ENCODE measurements around the gene FOXP1. TPM values are rescaled to one million over a fixed set of nuclear protein-coding genes. Genes with fewer than 3 reads are reported as not detected.

FOXP1 gene
- total and polyA plus RNA-seq, 2 donors from 2014 or later = 6.7 to 87.2 TPM

- Histone ChIP-seq H3K4me1 (ENCODE audit: control insufficient read depth in 2 of 3, insufficient read depth in 2 of 3, low read depth in 1 of 3, low read length in 3 of 3) (no peaks in the 10 kb centered on the region), H3K9me3 (ENCODE audit: control insufficient read depth in 2 of 3, insufficient read depth in 1 of 3, low read length in 3 of 3) (no peaks in the 10 kb centered on the region), H3K27ac (ENCODE audit: low read depth in 2 of 2, low read length in 2 of 2) (no peak overlapping the region), H3K9ac (ENCODE audit: low read length in 3 of 3) (no peak overlapping the region), H3K4me3 (ENCODE audit: low read length in 3 of 3) (no peak overlapping the region), H3K27me3 (ENCODE audit: control insufficient read depth, insufficient read depth, low read length) (no peaks in the 10 kb centered on the region), H3K36me3 (ENCODE audit: control insufficient read depth in 2 of 3, insufficient read depth in 3 of 3, low read length in 3 of 3) (no peaks in the 10 kb centered on the region)
- TF ChIP-seq CTCF (IDR thresholded peaks at IDR 0.05; ENCODE audit: borderline replicate concordance, extremely low read depth, insufficient read depth) = no peak
- intact Hi-C loops (cut with DNase I) = no loop called here
- DNase-seq (no peak), FAIRE-seq (no peak)
These were observed 368.2 kb downstream of the FOXP1 start for GRCh38 chr3:71215351-71215750.

DNA sequence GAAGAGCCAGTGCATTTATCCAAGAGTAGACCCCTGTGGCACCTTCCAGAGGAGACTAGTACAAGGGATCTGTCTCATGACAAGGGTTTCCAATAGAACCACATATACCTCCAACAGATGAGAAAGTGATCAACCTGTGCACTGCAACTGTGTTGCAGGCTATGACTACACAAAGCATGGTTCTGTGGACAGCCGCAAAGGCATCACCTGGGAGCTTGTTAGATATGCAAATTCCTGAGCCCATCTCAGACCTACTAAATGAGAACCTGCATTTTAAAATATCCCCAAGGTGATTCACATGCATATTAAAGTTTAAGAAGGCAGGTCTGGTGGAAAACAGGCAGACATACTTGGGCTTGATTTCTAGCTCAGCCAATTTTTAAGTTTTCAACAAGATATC is 368.7 kb downstream of the FOXP1 start:
- intact Hi-C loops (cut with DNase I) = no loop called here
- DNase-seq = no peak
- FAIRE-seq = no peak

DNA sequence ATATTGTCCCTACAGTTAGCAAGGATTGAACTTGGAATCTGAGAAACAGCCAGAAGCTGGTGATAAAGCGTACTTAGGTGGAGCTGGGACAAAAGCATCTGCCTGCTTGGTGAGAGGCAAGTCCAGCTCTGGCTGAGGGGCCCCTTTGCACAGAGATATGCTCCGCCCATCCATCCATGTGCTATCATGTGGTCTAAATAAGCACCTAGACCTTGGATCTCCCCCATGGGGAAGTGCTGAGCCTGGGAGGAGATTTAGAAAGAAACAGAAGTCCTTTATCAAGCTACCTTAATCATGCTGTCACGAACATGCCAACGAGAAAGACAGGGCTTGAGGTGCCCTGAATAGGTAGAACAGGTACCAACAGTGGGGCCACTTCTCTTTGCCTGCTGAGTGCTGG is 369.5 kb downstream of the FOXP1 start:
- Histone ChIP-seq H3K36me3 (ENCODE audit: control insufficient read depth in 2 of 3, insufficient read depth in 3 of 3, low read length in 3 of 3) (no peaks in the 10 kb centered on the region), H3K4me1 (ENCODE audit: control insufficient read depth in 2 of 3, insufficient read depth in 2 of 3, low read depth in 1 of 3, low read length in 3 of 3) (no peaks in the 10 kb centered on the region), H3K9me3 (ENCODE audit: control insufficient read depth in 2 of 3, insufficient read depth in 1 of 3, low read length in 3 of 3) (no peaks in the 10 kb centered on the region), H3K27me3 (ENCODE audit: control insufficient read depth, insufficient read depth, low read length) (no peaks in the 10 kb centered on the region), H3K27ac (ENCODE audit: low read depth in 2 of 2, low read length in 2 of 2) (no peak overlapping the region), H3K4me3 (ENCODE audit: low read length in 3 of 3) (no peak overlapping the region), H3K9ac (ENCODE audit: low read length in 3 of 3) (no peak overlapping the region)
- intact Hi-C loops (cut with DNase I) = no loop called here
- no peak for TF ChIP-seq CTCF (IDR thresholded peaks at IDR 0.05; ENCODE audit: borderline replicate concordance, extremely low read depth, insufficient read depth)
- DNase-seq (no peak), FAIRE-seq (no peak)

More for the DNA sequence above, 368.7 kb downstream of the FOXP1 start:
- no peaks in the 10 kb centered on the region for H3K4me1 ChIP-seq (ENCODE audit: control insufficient read depth in 2 of 3, insufficient read depth in 2 of 3, low read depth in 1 of 3, low read length in 3 of 3)
- no peak overlapping the region for H3K4me3 ChIP-seq (ENCODE audit: low read length in 3 of 3)
- H3K9ac ChIP-seq (ENCODE audit: low read length in 3 of 3) = no peak overlapping the region
- H3K27me3 ChIP-seq (ENCODE audit: control insufficient read depth, insufficient read depth, low read length) = no peaks in the 10 kb centered on the region
- no peaks in the 10 kb centered on the region for H3K9me3 ChIP-seq (ENCODE audit: control insufficient read depth in 2 of 3, insufficient read depth in 1 of 3, low read length in 3 of 3)
- H3K27ac ChIP-seq (ENCODE audit: low read depth in 2 of 2, low read length in 2 of 2) = no peak overlapping the region
- TF ChIP-seq CTCF (IDR thresholded peaks at IDR 0.05; ENCODE audit: borderline replicate concordance, extremely low read depth, insufficient read depth) = no peak
- no peaks in the 10 kb centered on the region for H3K36me3 ChIP-seq (ENCODE audit: control insufficient read depth in 2 of 3, insufficient read depth in 3 of 3, low read length in 3 of 3)

GRCh38 chr3:71211083-71211482 is 372.4 kb downstream of the FOXP1 start:
- H3K9ac ChIP-seq (ENCODE audit: low read length in 3 of 3) = no peak overlapping the region
- no peaks in the 10 kb centered on the region for H3K36me3 ChIP-seq (ENCODE audit: control insufficient read depth in 2 of 3, insufficient read depth in 3 of 3, low read length in 3 of 3)
- intact Hi-C loops (cut with DNase I) = no loop called here
- peaks cover 0 to 4% (median 3%) of the 10 kb centered on the region in 3 donors for H3K4me1 ChIP-seq (ENCODE audit: control insufficient read depth in 2 of 3, insufficient read depth in 2 of 3, low read depth in 1 of 3, low read length in 3 of 3)
- DNase-seq = no peak
- H3K9me3 ChIP-seq (ENCODE audit: control insufficient read depth in 2 of 3, insufficient read depth in 1 of 3, low read length in 3 of 3) = no peaks in the 10 kb centered on the region
- no peak for TF ChIP-seq CTCF (IDR thresholded peaks at IDR 0.05; ENCODE audit: borderline replicate concordance, extremely low read depth, insufficient read depth)
- FAIRE-seq = no peak
- no peak overlapping the region for H3K27ac ChIP-seq (ENCODE audit: low read depth in 2 of 2, low read length in 2 of 2)
- H3K4me3 ChIP-seq (ENCODE audit: low read length in 3 of 3) = no peak overlapping the region
- no peaks in the 10 kb centered on the region for H3K27me3 ChIP-seq (ENCODE audit: control insufficient read depth, insufficient read depth, low read length)
